CD14-positive monocyte (primary cell): ENCODE results near the gene NDUFA12. TPM values are rescaled to one million over a fixed set of nuclear protein-coding genes. Genes with fewer than 3 reads are reported as not detected.

ENCODE experiments used
- DNase-seq, 3 donors: peaks; one replicate each; pipeline ENCODE4 v3.0.0-alpha.2; 2011 to 2022
- H2AFZ ChIP-seq: 2 replicates; pipeline ENCODE4 v1.6.0; 2012; ENCODE audit warnings: mild to moderate bottlenecking, low read depth, low read length, inconsistent platforms; ENCODE audit not compliant: insufficient read depth, poor library complexity, severe bottlenecking
- H3K27ac ChIP-seq, 2 donors: 1 replicate in 1 of 2; 2 replicates in 1 of 2; pipeline ENCODE4 v1.5.1; 2012 to 2013; ENCODE audit warnings: low read length in 2 of 2, control low read depth in 1 of 2, inconsistent platforms in 1 of 2, low read depth in 1 of 2, mild to moderate bottlenecking in 1 of 2
- H3K27me3 ChIP-seq, 2 donors: one replicate each; pipeline versions ENCODE4 v1.6.0 to v1.6.1; 2011 to 2013; ENCODE audit warnings: low read length in 2 of 2; ENCODE audit not compliant: control insufficient read depth in 2 of 2, insufficient read depth in 2 of 2
- H3K36me3 ChIP-seq, 2 donors: replicated peaks in 1 of 2; 1 replicate in 1 of 2; 2 replicates in 1 of 2; pipeline versions ENCODE4 v1.5.1 to v1.6.1; 2012 to 2013; ENCODE audit warnings: low read length in 2 of 2, control low read depth in 1 of 2, inconsistent platforms in 1 of 2, mild to moderate bottlenecking in 1 of 2; ENCODE audit not compliant: insufficient read depth in 2 of 2, control insufficient read depth in 1 of 2
- H3K4me1 ChIP-seq, 2 donors: 1 replicate in 1 of 2; 2 replicates in 1 of 2; pipeline versions ENCODE4 v1.5.1 to v1.6.1; 2012 to 2013; ENCODE audit warnings: low read length in 2 of 2, control low read depth in 1 of 2, inconsistent platforms in 1 of 2, mild to moderate bottlenecking in 1 of 2, moderate library complexity in 1 of 2; ENCODE audit not compliant: insufficient read depth in 2 of 2, control insufficient read depth in 1 of 2
- H3K4me2 ChIP-seq: replicated peaks from 2 replicates; pipeline ENCODE3; 2012; ENCODE audit warnings: low read length, moderate library complexity, mild to moderate bottlenecking; ENCODE audit not compliant: poor library complexity, severe bottlenecking; ENCODE audit errors: extremely low read depth
- H3K4me3 ChIP-seq, 3 experiments: fragments of 200-600 bp in 1 of 3; sonication (generic) in 1 of 3; replicated peaks in 1 of 3; 1 replicate in 2 of 3; 2 replicates in 1 of 3; pipeline ENCODE4 v1.5.1; 2011 to 2013; ENCODE audit warnings: low read length in 3 of 3, mild to moderate bottlenecking in 3 of 3, control low read depth in 2 of 3, low read depth in 2 of 3, inconsistent platforms in 1 of 3, moderate library complexity in 1 of 3
- H3K79me2 ChIP-seq: 2 replicates; pipeline ENCODE4 v1.6.0; 2012; ENCODE audit warnings: mild to moderate bottlenecking, control low read depth, inconsistent platforms, low read length, moderate library complexity; ENCODE audit not compliant: insufficient read depth
- H3K9ac ChIP-seq: 2 replicates; pipeline ENCODE4 v1.6.0; 2017; ENCODE audit warnings: low read length, mild to moderate bottlenecking; ENCODE audit not compliant: insufficient read depth, poor library complexity, severe bottlenecking
- H3K9me3 ChIP-seq, 2 donors: replicated peaks in 1 of 2; 1 replicate in 1 of 2; 2 replicates in 1 of 2; pipeline versions ENCODE4 v1.5.1 to v1.6.1; 2012 to 2013; ENCODE audit warnings: low read length in 2 of 2, control low read depth in 1 of 2; ENCODE audit not compliant: control insufficient read depth in 1 of 2, insufficient read depth in 1 of 2
- H4K20me1 ChIP-seq: 2 replicates; pipeline ENCODE4 v1.6.0; 2012; ENCODE audit warnings: mild to moderate bottlenecking, low read length, control low read depth, moderate library complexity; ENCODE audit not compliant: insufficient read depth
- H3K27ac Mint-ChIP-seq, 7 donors: one replicate each; pipeline ENCODE4 v1.8.0; 2020; ENCODE audit warnings: mild to moderate bottlenecking in 7 of 7, mixed read lengths in 7 of 7, moderate library complexity in 6 of 7, inconsistent platforms in 2 of 7
- H3K27me3 Mint-ChIP-seq, 3 donors: one replicate each; pipeline ENCODE4 v1.8.0; 2021 to 2022; ENCODE audit warnings: low read depth in 3 of 3, mild to moderate bottlenecking in 3 of 3, mixed read lengths in 3 of 3, moderate library complexity in 3 of 3, inconsistent platforms in 1 of 3
- H3K36me3 Mint-ChIP-seq, 2 donors: one replicate each; pipeline ENCODE4 v1.8.0; 2020; ENCODE audit warnings: mixed read lengths in 2 of 2, inconsistent platforms in 1 of 2, mild to moderate bottlenecking in 1 of 2
- H3K4me1 Mint-ChIP-seq: one replicate; pipeline ENCODE4 v1.8.0; 2020; ENCODE audit warnings: mild to moderate bottlenecking, mixed read lengths
- H3K4me3 Mint-ChIP-seq, 2 donors: one replicate each; pipeline ENCODE4 v1.8.0; 2020; ENCODE audit warnings: mild to moderate bottlenecking in 2 of 2, mixed read lengths in 2 of 2, moderate library complexity in 1 of 2
- H3K9me3 Mint-ChIP-seq, 7 donors: one replicate each; pipeline ENCODE4 v1.8.0; 2020 to 2022; ENCODE audit warnings: mixed read lengths in 7 of 7, mild to moderate bottlenecking in 6 of 7, moderate library complexity in 6 of 7, inconsistent platforms in 2 of 7
- CTCF ChIP-seq: fragments of 200-600 bp; IDR thresholded peaks from one replicate; pipeline ENCODE4 v1.8.0; 2022; ENCODE audit warnings: antibody characterized with exemption, mild to moderate bottlenecking
- WGBS: methylation state at CpG from one replicate; pipeline ENCODE4 v1.1.5; 2013; ENCODE audit warnings: missing lambda C conversion rate; ENCODE audit not compliant: insufficient coverage; 5-methylcytosine and 5-hydroxymethylcytosine counted together
- intact Hi-C, 2 donors: fragments of 100-400 bp; cut with micrococcal nuclease; formaldehyde crosslinking; loops; one replicate each; pipeline versions ENCODE4 v1.15.0 to v1.15.1; 2023
- polyA plus RNA-seq, 3 donors: library from polyadenylated mRNA; depleted of rRNA in 1 of 3; unstranded in 2 of 3; stranded (reverse) in 1 of 3; fragments of 300-500 nt in 2 of 3; fragments of >200 nt in 1 of 3; fragmentation: Illumina TruSeq in 2 of 3; gene quantifications; 1 replicate in 2 of 3; 2 replicates in 1 of 3; pipeline ENCODE4 v1.2.3, GENCODE V29; 2012 to 2021

Gene NDUFA12
- polyA plus RNA-seq, 3 donors, result 105 to 302 (median 286) TPM

GRCh38 chr12:95022477-95022876, 19.0 kb upstream of the NDUFA12 start:
- H3K9me3 Mint-ChIP-seq, result no peaks in the 10 kb centered on the region
- Histone ChIP-seq H3K4me3 (no peak overlapping the region), H2AFZ (no peak overlapping the region), H3K27me3 (no peaks in the 10 kb centered on the region), H3K9ac (no peak overlapping the region), H3K4me1 (no peaks in the 10 kb centered on the region), H3K79me2 (no peaks in the 10 kb centered on the region), H3K36me3 (peaks cover 24 to 45% of the 10 kb centered on the region in 2 donors), H3K27ac (no peak overlapping the region), H3K9me3 (no peaks in the 10 kb centered on the region), H4K20me1 (no peaks in the 10 kb centered on the region), H3K4me2 (no peak overlapping the region)
- no peaks in the 10 kb centered on the region for H3K4me1 Mint-ChIP-seq
- intact Hi-C loops, result no loop called here
- no peak overlapping the region for H3K4me3 Mint-ChIP-seq
- WGBS, result 90% methylated on average over 2 of the region's 2 CpGs
- peaks cover 33 to 48% of the 10 kb centered on the region in 2 donors for H3K36me3 Mint-ChIP-seq
- DNase-seq, result no peak
- peak overlapping the region in 1 of 7 donors; percentile 14 for H3K27ac Mint-ChIP-seq
- H3K27me3 Mint-ChIP-seq, result peaks cover 0 to 2% (median 0%) of the 10 kb centered on the region in 3 donors
- TF ChIP-seq CTCF, result no peak

GRCh38 chr12:95017482-95017881, 14.0 kb upstream of the NDUFA12 start:
- TF ChIP-seq CTCF, result no peak
- H3K27me3 Mint-ChIP-seq, result peaks cover 0 to 2% (median 0%) of the 10 kb centered on the region in 3 donors
- Histone ChIP-seq H3K36me3 (peaks cover 10% of the 10 kb centered on the region in 2 donors), H3K4me3 (no peak overlapping the region), H2AFZ (no peak overlapping the region), H3K79me2 (no peaks in the 10 kb centered on the region), H3K9me3 (no peaks in the 10 kb centered on the region), H3K27me3 (no peaks in the 10 kb centered on the region), H4K20me1 (no peaks in the 10 kb centered on the region), H3K4me1 (peaks cover 0 to 4% of the 10 kb centered on the region in 2 donors), H3K9ac (no peak overlapping the region), H3K4me2 (no peak overlapping the region), H3K27ac (no peak overlapping the region)
- H3K4me3 Mint-ChIP-seq, result no peak overlapping the region
- H3K9me3 Mint-ChIP-seq, result peaks cover 0 to 6% (median 0%) of the 10 kb centered on the region in 7 donors
- no peak overlapping the region for H3K27ac Mint-ChIP-seq
- peaks cover 7% of the 10 kb centered on the region for H3K4me1 Mint-ChIP-seq
- peaks cover 22 to 26% of the 10 kb centered on the region in 2 donors for H3K36me3 Mint-ChIP-seq
- intact Hi-C loops, result no loop called here
- WGBS, result no CpG with 5 or more reads among the region's 1 CpG
- DNase-seq, result no peak
